Heart left ventricle (tissue), 13 donors: ENCODE data around the gene XIAP.

Experiments used
- CTCF ChIP-seq, 12 donors: fragments of 200-600 bp; sonication (generic) in 4 of 12; IDR thresholded peaks; one replicate each; pipeline versions ENCODE4 v1.5.0 to v1.8.0; 2018 to 2022; ENCODE audit warnings: antibody characterized with exemption in 12 of 12, mild to moderate bottlenecking in 5 of 12
- POLR2A ChIP-seq, 2 donors: fragments of 450-650 bp; IDR thresholded peaks; one replicate each; pipeline ENCODE4 v1.6.1; 2017; ENCODE audit warnings: antibody characterized with exemption in 2 of 2, mild to moderate bottlenecking in 2 of 2, moderate library complexity in 2 of 2
- donor health status: ischemic (EF 13 %, LVEDD 7.1; RV severe dilation, severe dysfunction).
- donor health status: DM: no; HTN: yes; CAD: no.
- donor health status: DM: no; HTN: no; CAD: no.
- donor health status: ischemic (EF 25% LVEDD 6.9; RV normal size, moderate dysfunction).
- donor health status: ischemic (EF 25% LVEDD 5.7; RV mildly dilated, moderate dysfunction).
- donor health status: ischemic (EF 35%, LVEDD 5.7; RV mildly dilated, moderate dysfunction).
- donor health status: nonischemic (EF 11% LVEDD 7.7; RV severe dilation, severe dysfunction).
- donor health status: DM: yes; HTN: yes; CAD: no.
- donor health status: PGD.
- donor health status: ischemic (EF 29% LVEDD 5.4; RV normal size, mild dysfunction).
- donor health status: nonischemic (EF 23%, LVEDD 6.1; RV moderate dilation, normal function).

GRCh38 chrX:123960956-123961267, 101.1 kb downstream of the XIAP start:
- TF ChIP-seq CTCF (IDR thresholded peaks at IDR 0.05) (no peak), POLR2A (IDR thresholded peaks at IDR 0.05) (no peak)
